ENCODE data around the gene NUP214. TPM values are rescaled to one million over a fixed set of nuclear protein-coding genes. Genes with fewer than 3 reads are reported as not detected.
"Not testable (repeated sequence)": the region's sequence is repeated elsewhere in the genome, so short reads cannot be mapped to it uniquely, and the experiment has no call there.

The NUP214 gene
- total RNA-seq, 4 donors from 2014 or later, result 13.2 to 75.8 (median 49.0) TPM

GRCh38 chr9:131099102-131099606 is 26.2 kb upstream of the NUP214 start:
- DNase-seq, result no peak
- TF ChIP-seq POLR2A (IDR thresholded peaks at IDR 0.05), result no peak
- TF ChIP-seq CTCF (IDR thresholded peaks at IDR 0.05), result no peak
- Histone ChIP-seq H3K27me3 (peaks cover 0 to 6% of the 10 kb centered on the region in 2 donors), H3K4me3 (no peak overlapping the region), H3K9me3 (no peaks in the 10 kb centered on the region), H3K36me3 (no peaks in the 10 kb centered on the region), H3K27ac (no peak overlapping the region), H3K4me1 (no peaks in the 10 kb centered on the region)
- intact Hi-C loops (cut with DNase I; ENCODE audit: low total_unique reads), result no loop called here

- H3K36me3 ChIP-seq; H3K4me1 ChIP-seq; H3K27ac ChIP-seq; H3K9me3 ChIP-seq; H3K27me3 ChIP-seq; H3K4me3 ChIP-seq; DNase-seq; intact Hi-C loops (cut with DNase I; ENCODE audit: low total_unique reads): not testable (repeated sequence)
Measured at GRCh38 chr9:131099845-131100244, 25.5 kb upstream of the NUP214 start.

DNA sequence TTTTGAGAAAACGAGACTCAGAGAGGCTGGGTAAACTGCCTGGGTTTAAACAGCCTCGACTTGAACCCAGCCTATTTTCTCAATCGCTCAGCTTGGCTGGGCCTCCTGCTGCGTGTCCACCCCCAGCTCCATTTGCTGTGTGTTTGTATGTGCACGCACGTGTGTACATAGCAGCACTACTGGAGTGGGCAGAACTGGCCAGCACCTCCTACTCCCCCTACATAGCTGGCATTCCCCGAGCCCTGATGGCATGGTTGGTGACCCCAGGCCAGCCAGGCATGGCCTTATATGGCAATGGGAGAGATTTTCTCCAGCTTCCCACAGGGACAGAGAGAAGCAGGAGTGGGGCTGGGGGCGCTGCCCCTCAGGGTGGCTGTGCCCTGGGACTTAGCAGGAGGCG is 24.9 kb upstream of the NUP214 start:
- intact Hi-C loops (cut with DNase I; ENCODE audit: low total_unique reads), result no loop called here
- Histone ChIP-seq H3K9me3 (no peaks in the 10 kb centered on the region), H3K27ac (no peak overlapping the region), H3K27me3 (no peaks in the 10 kb centered on the region), H3K4me1 (no peaks in the 10 kb centered on the region), H3K36me3 (no peaks in the 10 kb centered on the region), H3K4me3 (no peak overlapping the region)
- TF ChIP-seq POLR2A (IDR thresholded peaks at IDR 0.05), result no peak
- no peak for TF ChIP-seq CTCF (IDR thresholded peaks at IDR 0.05)
- DNase-seq, result no peak

DNA sequence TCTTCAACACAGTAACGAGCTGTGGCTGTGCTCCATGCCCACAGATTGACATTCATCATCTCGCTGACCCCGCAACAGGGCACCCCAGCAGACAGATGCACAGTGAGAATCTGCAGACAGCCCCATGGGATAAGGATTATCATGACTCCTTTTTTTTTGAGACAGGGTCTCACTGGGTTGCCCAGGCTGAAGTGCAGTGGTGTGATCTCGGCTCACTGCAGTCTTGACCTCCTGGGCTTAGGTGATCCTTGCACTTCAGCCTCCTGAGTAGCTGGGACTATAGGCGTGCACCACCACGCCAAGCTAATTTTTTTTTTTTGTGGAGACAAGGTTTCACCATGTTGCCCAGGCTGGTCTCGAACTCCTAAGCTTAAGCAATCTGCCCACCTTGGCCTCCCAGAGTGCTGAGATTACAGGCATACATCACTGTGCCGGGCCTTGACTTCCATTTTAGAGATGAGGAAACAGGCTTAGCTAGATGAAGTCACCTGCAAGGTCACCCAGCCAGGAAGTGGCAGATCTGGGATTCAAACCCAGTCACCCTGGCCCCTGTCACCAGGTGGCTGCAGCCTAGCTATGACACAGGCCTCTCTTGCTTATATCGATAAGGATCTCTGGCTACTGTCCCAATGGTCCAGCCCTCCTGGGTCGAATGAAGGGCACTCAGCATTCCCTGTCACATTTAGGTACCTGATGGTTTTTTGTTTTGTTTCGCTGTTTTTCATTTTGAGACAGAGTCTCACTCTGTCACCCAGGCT is 24.0 kb upstream of the NUP214 start:
- Histone ChIP-seq H3K27ac (no peak overlapping the region), H3K4me1 (no peaks in the 10 kb centered on the region), H3K9me3 (no peaks in the 10 kb centered on the region), H3K36me3 (no peaks in the 10 kb centered on the region), H3K27me3 (no peaks in the 10 kb centered on the region), H3K4me3 (no peak overlapping the region)
- intact Hi-C loops (cut with DNase I; ENCODE audit: low total_unique reads), result no loop called here
- no peak for TF ChIP-seq POLR2A (IDR thresholded peaks at IDR 0.05)
- TF ChIP-seq CTCF (IDR thresholded peaks at IDR 0.05), result no peak
- DNase-seq, result no peak

DNA sequence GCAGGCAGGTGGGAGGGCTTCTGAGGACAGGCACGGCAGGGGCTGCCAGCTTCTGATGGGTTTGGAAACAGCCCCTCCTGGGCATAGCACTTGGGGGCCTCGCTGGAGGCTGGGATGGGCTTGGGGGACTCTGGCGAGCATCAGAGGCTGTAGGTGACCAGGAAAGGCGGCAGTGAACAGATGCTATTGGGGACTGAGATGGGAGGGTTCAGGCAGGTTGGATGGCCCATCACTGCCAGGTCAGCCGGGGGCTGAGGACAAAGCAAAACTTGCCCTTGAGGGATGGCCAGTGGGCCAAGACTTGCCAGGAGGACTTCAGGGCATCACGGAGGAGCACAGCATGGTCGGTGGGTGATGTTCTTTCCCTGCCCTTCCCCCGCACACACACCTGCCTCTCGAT is 22.4 kb upstream of the NUP214 start:
- Histone ChIP-seq H3K27ac (no peak overlapping the region), H3K9me3 (no peaks in the 10 kb centered on the region), H3K4me3 (no peak overlapping the region), H3K27me3 (no peaks in the 10 kb centered on the region), H3K4me1 (no peaks in the 10 kb centered on the region), H3K36me3 (no peaks in the 10 kb centered on the region)
- DNase-seq, result no peak
- intact Hi-C loops (cut with DNase I; ENCODE audit: low total_unique reads), result no loop called here
- no peak for TF ChIP-seq POLR2A (IDR thresholded peaks at IDR 0.05)

DNA sequence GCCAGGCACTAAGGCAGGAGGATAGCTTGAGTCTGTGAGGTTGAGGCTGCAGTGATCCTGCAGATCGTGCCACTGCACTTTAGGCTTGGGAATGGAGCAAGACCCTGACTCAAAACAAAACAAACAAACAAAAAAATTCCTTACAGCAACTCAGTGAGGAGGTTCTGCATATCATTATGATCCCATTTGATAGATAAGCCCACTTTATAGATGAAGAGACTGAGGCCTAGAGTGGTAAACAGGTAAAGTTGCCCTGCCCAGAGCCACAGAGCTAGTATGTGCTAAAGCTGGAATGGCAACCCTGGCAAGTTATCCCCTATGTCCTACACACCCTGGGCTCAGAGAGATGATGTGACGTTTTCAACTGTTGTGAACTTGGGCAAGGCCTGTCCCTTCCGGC is 21.9 kb upstream of the NUP214 start:
- no peaks in the 10 kb centered on the region for H3K36me3 ChIP-seq
- DNase-seq, result no peak
- H3K9me3 ChIP-seq, result no peaks in the 10 kb centered on the region
- TF ChIP-seq POLR2A (IDR thresholded peaks at IDR 0.05) (no peak), CTCF (IDR thresholded peaks at IDR 0.05) (no peak)
- no peaks in the 10 kb centered on the region for H3K4me1 ChIP-seq
- no peaks in the 10 kb centered on the region for H3K27me3 ChIP-seq
- intact Hi-C loops (cut with DNase I; ENCODE audit: low total_unique reads), result no loop called here
- no peak overlapping the region for H3K27ac ChIP-seq
- H3K4me3 ChIP-seq, result no peak overlapping the region

Measured in uterus (tissue), 4 donors.